HCT116 (cell line): ENCODE results near the gene SUPT5H. TPM values are rescaled to one million over a fixed set of nuclear protein-coding genes. Genes with fewer than 3 reads are reported as not detected.

Experiments used
- ATAC-seq: fragments of 200-7000 bp; cut with Tn5 transposase; 2 replicates; pipeline ENCODE4 v1.9.1; 2020; ENCODE audit warnings: mild to moderate bottlenecking, moderate library complexity
- BruUV-seq: library from RNA; stranded (reverse); fragments of 400-500 nt; replicated peaks from 2 replicates; lab custom pipeline; 2021; lab: Mats Ljungman, UMichigan
- CTCF ChIA-PET: fragments of 300-600 bp; sonication (Branson Sonifier 250); formaldehyde crosslinking; loops from one replicate; lab custom pipeline; 2021; ENCODE audit warnings: antibody characterized with exemption; lab: Charles Lee
- POLR2A ChIA-PET: fragments of 300-600, 350-600 bp; sonication (Branson Sonifier 250); formaldehyde crosslinking; loops from one replicate; lab custom pipeline; 2021; ENCODE audit warnings: antibody characterized with exemption; lab: Charles Lee
- RAD21 ChIA-PET, 2 experiments: fragments of 300-600 bp; sonication (Branson Sonifier 250); formaldehyde crosslinking; loops; one replicate each; lab custom pipeline; 2023; ENCODE audit warnings: low total read pairs in 2 of 2; ENCODE audit not compliant: uncharacterized antibody in 2 of 2, unreplicated experiment in 2 of 2, low non-redundant PET in 1 of 2; lab: Charles Lee
- DNase-seq: peaks from one replicate; pipeline ENCODE4 v3.0.0-alpha.2; 2010; ENCODE audit warnings: low read depth, low spot score
- H2AFZ ChIP-seq: fragments of 200-600 bp; shearing (Covaris generic), sonication (generic); 2 replicates; pipeline ENCODE4 v1.6.1; 2017; ENCODE audit warnings: low read depth, mixed run types, mixed read lengths, antibody characterized with exemption, low read length; ENCODE audit not compliant: poor library complexity, severe bottlenecking
- H3K27ac ChIP-seq: 2 replicates; pipeline ENCODE4 v1.5.1; 2012; ENCODE audit warnings: low read depth, low read length
- H3K27me3 ChIP-seq: fragments of 200-600 bp; sonication (generic); 2 replicates; pipeline ENCODE4 v1.6.1; 2016; ENCODE audit warnings: mixed run types, low read length, mixed read lengths; ENCODE audit not compliant: insufficient read depth
- H3K36me3 ChIP-seq, 2 experiments: fragments of 200-500 bp in 1 of 2; fragments of 200-600 bp in 1 of 2; sonication (Bioruptor generic) in 1 of 2; sonication (generic) in 1 of 2; 2 replicates each; pipeline versions ENCODE4 v1.5.1 to v1.6.1; 2014 to 2016; ENCODE audit warnings: low read length in 2 of 2, inconsistent platforms in 1 of 2, mixed read lengths in 1 of 2, mixed run types in 1 of 2; ENCODE audit not compliant: insufficient read depth in 2 of 2, control insufficient read depth in 1 of 2
- H3K4me1 ChIP-seq, 2 experiments: fragments of 200-600 bp in 1 of 2; sonication (generic) in 1 of 2; 2 replicates each; pipeline versions ENCODE4 v1.5.1 to v1.6.1; 2012 to 2017; ENCODE audit warnings: low read length in 2 of 2, inconsistent platforms in 1 of 2, mild to moderate bottlenecking in 1 of 2, mixed read lengths in 1 of 2, mixed run types in 1 of 2, moderate library complexity in 1 of 2; ENCODE audit not compliant: insufficient read depth in 2 of 2, control insufficient read depth in 1 of 2
- H3K4me2 ChIP-seq: fragments of 200-600 bp; sonication (generic); 2 replicates; pipeline ENCODE4 v1.6.1; 2017; ENCODE audit warnings: mixed run types, low read length, mixed read lengths
- H3K4me3 ChIP-seq, 2 experiments: fragments of 200-600 bp in 1 of 2; sonication (generic) in 1 of 2; replicated peaks in 1 of 2; 2 replicates each; pipeline ENCODE4 v1.5.1; 2011 to 2016; ENCODE audit warnings: low read length in 2 of 2, control low read depth in 1 of 2, low read depth in 1 of 2, mild to moderate bottlenecking in 1 of 2, mixed read lengths in 1 of 2, mixed run types in 1 of 2
- H3K79me2 ChIP-seq: fragments of 200-600 bp; sonication (generic); 2 replicates; pipeline ENCODE4 v1.6.1; 2017; ENCODE audit warnings: mild to moderate bottlenecking, mixed run types, low read length, moderate library complexity, mixed read lengths; ENCODE audit not compliant: insufficient read depth
- H3K9ac ChIP-seq: fragments of 200-600 bp; sonication (generic); 2 replicates; pipeline ENCODE4 v1.6.1; 2016; ENCODE audit warnings: low read length, mixed read lengths
- H3K9me2 ChIP-seq: fragments of 200-600 bp; sonication (generic), shearing (Covaris generic); 2 replicates; pipeline ENCODE4 v1.6.1; 2017; ENCODE audit warnings: mixed run types, mild to moderate bottlenecking, moderate library complexity; ENCODE audit not compliant: insufficient read depth
- H3K9me3 ChIP-seq, 2 experiments: fragments of 200-500 bp in 1 of 2; fragments of 200-600 bp in 1 of 2; sonication (Bioruptor generic) in 1 of 2; sonication (generic) in 1 of 2; 2 replicates each; pipeline ENCODE4 v1.6.1; 2014 to 2017; ENCODE audit warnings: low read length in 2 of 2, mixed read lengths in 2 of 2, inconsistent platforms in 1 of 2, low read depth in 1 of 2, mild to moderate bottlenecking in 1 of 2, mixed run types in 1 of 2, moderate library complexity in 1 of 2; ENCODE audit not compliant: control insufficient read depth in 1 of 2, insufficient read depth in 1 of 2
- H4K20me1 ChIP-seq: fragments of 200-600 bp; sonication (generic), shearing (Covaris generic); 2 replicates; pipeline ENCODE4 v1.6.1; 2017; ENCODE audit warnings: mixed run types, mild to moderate bottlenecking, moderate library complexity; ENCODE audit not compliant: insufficient read depth
- CTCF ChIP-seq, 3 experiments: fragments of 200-600 bp in 1 of 3; sonication (generic) in 1 of 3; IDR thresholded peaks in 2 of 3; conservative IDR thresholded peaks in 1 of 3; 2 replicates each; pipeline ENCODE4 v1.5.1; 2012 to 2017; ENCODE audit warnings: low read depth in 2 of 3, low read length in 2 of 3, antibody characterized with exemption in 1 of 3, borderline replicate concordance in 1 of 3, control low read depth in 1 of 3, mild to moderate bottlenecking in 1 of 3, mixed read lengths in 1 of 3, mixed run types in 1 of 3, moderate library complexity in 1 of 3; ENCODE audit not compliant: insufficient read depth in 1 of 3
- EZH2 ChIP-seq: fragments of 200-600 bp; sonication (generic); IDR thresholded peaks from 2 replicates; pipeline ENCODE4 v1.6.1; 2017; ENCODE audit warnings: antibody characterized with exemption, mixed run types
- FOSL1 ChIP-seq: IDR thresholded peaks from 2 replicates; pipeline ENCODE4 v1.6.1; 2012; ENCODE audit warnings: low read depth
- POLR2A ChIP-seq: IDR thresholded peaks from 2 replicates; pipeline ENCODE4 v1.7.0; 2011; ENCODE audit warnings: borderline replicate concordance; ENCODE audit not compliant: insufficient read depth, insufficient read length; ENCODE audit errors: extremely low read depth
- POLR2AphosphoS5 ChIP-seq: IDR thresholded peaks from 2 replicates; pipeline ENCODE4 v1.6.1; 2011; ENCODE audit warnings: mild to moderate bottlenecking, low read depth, low read length, moderate library complexity
- TCF7L2 ChIP-seq: IDR thresholded peaks from 2 replicates; pipeline ENCODE4 v1.7.0; 2011; ENCODE audit warnings: borderline replicate concordance, inconsistent platforms; ENCODE audit not compliant: insufficient read depth, insufficient read length; ENCODE audit errors: extremely low read depth
- intact Hi-C: fragments of 100-400 bp; cut with micrococcal nuclease; formaldehyde crosslinking; loops from 2 replicates; pipeline ENCODE4 v1.10.0; 2022
- total RNA-seq: library from RNA; stranded (reverse); gene quantifications from one replicate; pipeline ENCODE4 v1.2.1, GENCODE V29; 2021; ENCODE audit not compliant: unreplicated experiment

The SUPT5H gene
- total RNA-seq, 1 experiment from 2014 or later: 120 TPM

DNA sequence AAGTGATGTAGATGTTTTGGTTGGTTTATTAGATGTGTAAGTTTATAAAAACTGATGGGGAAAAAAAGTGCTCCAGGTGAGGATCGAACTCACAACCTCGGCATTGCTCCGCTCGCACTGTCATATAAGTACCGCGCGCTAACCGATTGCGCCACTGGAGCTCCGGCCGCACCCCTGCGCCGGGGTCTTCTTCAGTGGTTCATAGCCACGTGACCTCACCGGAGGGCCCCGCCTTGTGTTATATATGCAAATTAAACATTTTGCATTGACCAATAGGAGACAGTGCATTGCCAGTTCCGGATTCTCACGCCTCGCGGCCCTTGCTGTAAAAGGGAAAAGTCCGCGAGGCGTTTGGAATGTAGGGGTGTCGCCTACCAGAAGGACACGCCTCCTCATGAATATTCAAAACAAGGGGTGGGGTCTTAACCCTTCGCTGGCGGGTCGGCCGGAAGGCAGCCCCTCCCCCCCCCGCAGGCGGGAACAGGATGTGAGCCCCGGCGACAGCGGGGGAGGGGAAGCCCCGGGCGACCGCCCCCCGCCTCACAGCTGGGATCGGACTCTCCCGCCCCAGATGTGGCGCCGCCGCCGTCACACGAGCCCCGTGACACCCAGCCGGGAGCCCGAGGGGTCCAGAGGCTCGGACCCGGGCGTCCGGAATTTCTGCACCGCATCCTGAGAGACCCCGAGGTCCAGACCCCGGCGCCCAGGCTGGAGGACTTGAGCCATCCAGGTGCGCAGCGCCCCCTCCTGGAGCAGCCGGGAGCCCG, 33.1 kb upstream of the SUPT5H start, which contains the start of gene PLEKHG2:
TSS of gene PLEKHG2 (plus strand) at position 570 of the 767 bp plus-strand sequence. CDS start 1,418 bp downstream, outside the sequence.
- ChIA-PET RAD21 (interaction anchor here (0.5 to 1.9 kb wide), 4 partner anchors 10 to 86 kb away, joined by 3 to 21 read pairs (median 9); no protein-coding TSS in a partner anchor), CTCF (interaction anchor here (0.7 to 2.0 kb wide), 4 partner anchors 10 to 70 kb away, joined by 3 to 51 read pairs (median 4); partner anchors contain the start of genes MED29, PAF1 and SAMD4B), POLR2A (interaction anchor here (1.1 to 2.3 kb wide), 4 partner anchors 10 to 23 kb away, joined by 7 to 35 read pairs (median 10); partner anchors contain the start of genes MED29, PAF1 and RPS16)
- H3K9ac ChIP-seq: peak within 1 kb of the TSS; percentile 97
- peak within 1 kb of the TSS; percentile 92 for H3K4me2 ChIP-seq
- BruUV-seq: no TSS peak
- peaks cover 2 to 7% of the 10 kb centered on the region in 2 experiments; a peak in 1 of 4 replicates for H3K36me3 ChIP-seq
- H3K27me3 ChIP-seq: no peaks in the 10 kb centered on the region
- DNase-seq (peak; percentile 98), ATAC-seq (peak; percentile 65)
- TF ChIP-seq TCF7L2 (peak; percentile 46), POLR2A (peak; percentile 9), FOSL1 (no peak), POLR2AphosphoS5 (peak; percentile 78), CTCF (IDR thresholded peaks at IDR 0.05 in 2 of 3, conservative IDR thresholded peaks at IDR 0.05 in 1 of 3; ENCODE audit: borderline replicate concordance in 1 of 3, insufficient read depth in 1 of 3, low read depth in 2 of 3, low read length in 2 of 3) (peak in 1 of 3 experiments; percentile 81; a peak in 3 of 6 replicates), EZH2 (no peak)
- H3K4me1 ChIP-seq: peaks cover 33 to 65% of the 10 kb centered on the region in 2 experiments
- H4K20me1 ChIP-seq: peaks cover 5% of the 10 kb centered on the region; the same call in 1 of the 2 replicates
- H3K4me3 ChIP-seq: peak within 1 kb of the TSS; percentile 90 to 98
- H3K9me2 ChIP-seq: no peaks in the 10 kb centered on the region
- H3K27ac ChIP-seq: peak within 1 kb of the TSS; percentile 100
- no peak within 1 kb of the TSS for H2AFZ ChIP-seq
- H3K79me2 ChIP-seq: peaks cover 18% of the 10 kb centered on the region
- intact Hi-C loops: loop anchor here (1.0 to 5.0 kb wide), 5 partner anchors 21 to 290 kb away; partner anchors contain the start of genes MED29, PAF1 and SAMD4B
- H3K9me3 ChIP-seq: no peaks in the 10 kb centered on the region
